H9 (cell line): Measurements from ENCODE around the gene C1orf116. TPM values are rescaled to one million over a fixed set of nuclear protein-coding genes. Genes with fewer than 3 reads are reported as not detected.

Experiments used
- DNase-seq: peaks from one replicate; pipeline ENCODE4 v3.0.0-alpha.2; 2017
- H2AFZ ChIP-seq: one replicate; pipeline ENCODE4 v1.6.1; 2013; ENCODE audit warnings: mild to moderate bottlenecking, low read length, control low read depth, moderate library complexity
- H2AK5ac ChIP-seq: 2 replicates; pipeline ENCODE4 v1.6.1; 2013; ENCODE audit warnings: low read length, control low read depth, mixed read lengths; ENCODE audit not compliant: insufficient read length
- H2BK120ac ChIP-seq: one replicate; pipeline ENCODE4 v1.6.1; 2013; ENCODE audit warnings: low read depth, mild to moderate bottlenecking, low read length, control low read depth, inconsistent platforms; ENCODE audit not compliant: poor library complexity, severe bottlenecking
- H2BK12ac ChIP-seq: 2 replicates; pipeline ENCODE4 v1.6.1; 2013; ENCODE audit warnings: low read length, control low read depth, mixed read lengths, low read depth; ENCODE audit not compliant: insufficient read length
- H2BK15ac ChIP-seq: 2 replicates; pipeline ENCODE4 v1.6.1; 2013; ENCODE audit warnings: low read depth, low read length, control low read depth
- H2BK20ac ChIP-seq: one replicate; pipeline ENCODE4 v1.6.1; 2013; ENCODE audit warnings: low read depth, mild to moderate bottlenecking, low read length, control low read depth, inconsistent platforms; ENCODE audit not compliant: poor library complexity, severe bottlenecking
- H2BK5ac ChIP-seq: 2 replicates; pipeline ENCODE4 v1.6.1; 2013; ENCODE audit warnings: low read length, control low read depth, mixed read lengths; ENCODE audit not compliant: insufficient read length
- H3K14ac ChIP-seq: 2 replicates; pipeline ENCODE4 v1.6.1; 2013; ENCODE audit warnings: low read length, control low read depth; ENCODE audit not compliant: insufficient read depth
- H3K18ac ChIP-seq: 2 replicates; pipeline ENCODE4 v1.6.1; 2013; ENCODE audit warnings: low read depth, mild to moderate bottlenecking, mixed read lengths, low read length, control low read depth; ENCODE audit not compliant: insufficient read length
- H3K23ac ChIP-seq: 2 replicates; pipeline ENCODE4 v1.6.1; 2013; ENCODE audit warnings: low read length, control low read depth, mixed read lengths, low read depth; ENCODE audit not compliant: insufficient read length
- H3K23me2 ChIP-seq: 2 replicates; pipeline ENCODE4 v1.6.1; 2013; ENCODE audit warnings: low read depth, mild to moderate bottlenecking, mixed read lengths, low read length, control low read depth; ENCODE audit not compliant: insufficient read length, poor library complexity, severe bottlenecking
- H3K27ac ChIP-seq: 2 replicates; pipeline ENCODE4 v1.5.1; 2013; ENCODE audit warnings: low read length, control low read depth, mixed read lengths, low read depth; ENCODE audit not compliant: insufficient read length
- H3K27me3 ChIP-seq: 2 replicates; pipeline ENCODE4 v1.6.1; 2013; ENCODE audit warnings: low read length, control low read depth, inconsistent platforms; ENCODE audit not compliant: insufficient read depth
- H3K4ac ChIP-seq: 2 replicates; pipeline ENCODE4 v1.6.1; 2013; ENCODE audit warnings: low read depth, mild to moderate bottlenecking, control low read depth, inconsistent platforms, low read length, moderate library complexity
- H3K4me1 ChIP-seq: 2 replicates; pipeline ENCODE4 v1.6.1; 2013; ENCODE audit warnings: low read length, control low read depth, inconsistent platforms; ENCODE audit not compliant: insufficient read depth
- H3K4me2 ChIP-seq: 2 replicates; pipeline ENCODE4 v1.6.1; 2013; ENCODE audit warnings: low read length, control low read depth, mixed read lengths; ENCODE audit not compliant: insufficient read length, insufficient read depth
- H3K56ac ChIP-seq: 2 replicates; pipeline ENCODE4 v1.6.1; 2013; ENCODE audit warnings: low read depth, mild to moderate bottlenecking, mixed read lengths, low read length, control low read depth; ENCODE audit not compliant: insufficient read length
- H3K79me1 ChIP-seq: 2 replicates; pipeline ENCODE4 v1.6.1; 2013; ENCODE audit warnings: low read depth, mild to moderate bottlenecking, moderate library complexity, low read length, control low read depth, inconsistent platforms; ENCODE audit not compliant: insufficient read depth, poor library complexity, severe bottlenecking
- H3K79me2 ChIP-seq: 2 replicates; pipeline ENCODE4 v1.6.1; 2013; ENCODE audit warnings: low read length, control low read depth, inconsistent platforms; ENCODE audit not compliant: insufficient read depth
- H3K9ac ChIP-seq: 2 replicates; pipeline ENCODE4 v1.6.1; 2013; ENCODE audit warnings: low read length, control low read depth, mixed read lengths; ENCODE audit not compliant: insufficient read length; ENCODE audit errors: extremely low read depth
- H3K9me3 ChIP-seq: one replicate; pipeline ENCODE4 v1.6.1; 2013; ENCODE audit warnings: low read depth, low read length, inconsistent platforms; ENCODE audit not compliant: control insufficient read depth
- H3T11ph ChIP-seq: one replicate; pipeline ENCODE4 v1.6.1; 2013; ENCODE audit warnings: mild to moderate bottlenecking, low read length, control low read depth, inconsistent platforms
- H4K20me1 ChIP-seq: one replicate; pipeline ENCODE4 v1.6.1; 2013; ENCODE audit not compliant: control insufficient read depth, insufficient read length, insufficient read depth
- H4K5ac ChIP-seq: 2 replicates; pipeline ENCODE4 v1.6.1; 2013; ENCODE audit warnings: low read depth, mild to moderate bottlenecking, mixed read lengths, low read length, control low read depth; ENCODE audit not compliant: insufficient read length
- H4K8ac ChIP-seq: replicated peaks from 2 replicates; pipeline ENCODE4 v1.6.1; 2013; ENCODE audit warnings: low read length, control low read depth, mixed read lengths, low read depth; ENCODE audit not compliant: insufficient read length
- H4K91ac ChIP-seq: 2 replicates; pipeline ENCODE4 v1.6.1; 2013; ENCODE audit warnings: low read depth, mild to moderate bottlenecking, moderate library complexity, mixed read lengths, low read length, control low read depth; ENCODE audit not compliant: insufficient read length
- H3K27ac Mint-ChIP-seq, 3 experiments: 2 replicates in 2 of 3; 3 replicates in 1 of 3; pipeline ENCODE4 v1.8.0; 2020 to 2021; ENCODE audit warnings: mixed read lengths in 3 of 3, mild to moderate bottlenecking in 1 of 3, moderate library complexity in 1 of 3
- H3K27me3 Mint-ChIP-seq: 2 replicates; pipeline ENCODE4 v1.8.0; 2021; ENCODE audit warnings: low read depth, mild to moderate bottlenecking, moderate library complexity, mixed read lengths
- H3K36me3 Mint-ChIP-seq, 3 experiments: 2 replicates in 2 of 3; 3 replicates in 1 of 3; pipeline ENCODE4 v1.8.0; 2020 to 2021; ENCODE audit warnings: low read depth in 3 of 3, mixed read lengths in 3 of 3; ENCODE audit not compliant: insufficient read depth in 1 of 3
- H3K4me1 Mint-ChIP-seq, 2 experiments: 2 replicates each; pipeline ENCODE4 v1.8.0; 2020; ENCODE audit warnings: mixed read lengths in 2 of 2
- H3K4me3 Mint-ChIP-seq, 2 experiments: 2 replicates in 1 of 2; 3 replicates in 1 of 2; pipeline ENCODE4 v1.8.0; 2020 to 2021; ENCODE audit warnings: mild to moderate bottlenecking in 2 of 2, mixed read lengths in 2 of 2, moderate library complexity in 1 of 2
- H3K9me3 Mint-ChIP-seq, 2 experiments: 2 replicates in 1 of 2; 3 replicates in 1 of 2; pipeline ENCODE4 v1.8.0; 2020; ENCODE audit warnings: mild to moderate bottlenecking in 2 of 2, mixed read lengths in 2 of 2, moderate library complexity in 1 of 2
- CTCF ChIP-seq: fragments of 200-600 bp; sonication (generic); conservative IDR thresholded peaks from 3 replicates; pipeline ENCODE4 v1.8.0; 2021; ENCODE audit warnings: antibody characterized with exemption, mild to moderate bottlenecking
- WGBS: extraction: QIAGEN DNeasy Blood & Tissue Kit; methylation state at CpG from one replicate; pipeline ENCODE4 v1.1.7; 2013; ENCODE audit warnings: missing lambda C conversion rate, low lambda C conversion rate, mixed read lengths; ENCODE audit not compliant: insufficient read length; ENCODE audit errors: extremely low coverage; 5-methylcytosine and 5-hydroxymethylcytosine counted together
- long read RNA-seq: library from polyadenylated mRNA; unstranded; transcript quantifications from one replicate; pipeline ENCODE4 v2.0.0, GENCODE V29; 2020
- total RNA-seq: library from RNA; stranded (reverse); gene quantifications from 2 replicates; pipeline ENCODE4 v1.2.1, GENCODE V29; 2021

Gene C1orf116
- total RNA-seq: 0.48 and 0.55 TPM in 2 replicates
- long read RNA-seq, full-length matches to known transcripts: 3 of 4 reads
- long read RNA-seq, partial matches to known transcripts: 0 of 4 reads
- long read RNA-seq, other reads (novel, unspliced or antisense): 1 of 4 reads

GRCh38 chr1:207032528-207033017 lies at the start of gene C1orf116:
Gene C1orf116, minus strand, starts transcription at chr1:207032756. Its CDS starts 5,158 bp downstream, at chr1:207027598.
- Histone ChIP-seq H3K79me1 (no peaks in the 10 kb centered on the region), H3K14ac (no peak within 1 kb of the TSS), H3K27ac (no peak within 1 kb of the TSS), H2AK5ac (no peak within 1 kb of the TSS), H3K4me1 (peaks cover 20% of the 10 kb centered on the region), H4K20me1 (no peaks in the 10 kb centered on the region), H2BK20ac (no peak within 1 kb of the TSS), H3K79me2 (no peaks in the 10 kb centered on the region; the same call in 1 of the 2 replicates), H3K4ac (no peak within 1 kb of the TSS), H4K8ac (no peak within 1 kb of the TSS), H3K23me2 (no peaks in the 10 kb centered on the region), H2BK12ac (no peak within 1 kb of the TSS), H3T11ph (no peak within 1 kb of the TSS), H2BK15ac (no peak within 1 kb of the TSS), H3K9ac (no peak within 1 kb of the TSS), H4K91ac (no peak within 1 kb of the TSS), H3K9me3 (no peaks in the 10 kb centered on the region), H4K5ac (no peak within 1 kb of the TSS), H2AFZ (no peak within 1 kb of the TSS), H3K56ac (no peak within 1 kb of the TSS), H2BK120ac (no peak within 1 kb of the TSS), H2BK5ac (no peak within 1 kb of the TSS), H3K23ac (no peak within 1 kb of the TSS), H3K4me2 (peak within 1 kb of the TSS; percentile 20), H3K27me3 (no peaks in the 10 kb centered on the region), H3K18ac (no peak within 1 kb of the TSS)
- no peak for TF ChIP-seq CTCF
- DNase-seq: peak; percentile 95
- no peaks in the 10 kb centered on the region for H3K27me3 Mint-ChIP-seq
- H3K9me3 Mint-ChIP-seq: no peaks in the 10 kb centered on the region
- H3K4me1 Mint-ChIP-seq: peaks cover 44 to 46% of the 10 kb centered on the region in 2 experiments
- peak within 1 kb of the TSS; percentile 12 to 66; a peak in 3 of 5 replicates for H3K4me3 Mint-ChIP-seq
- no CpG with 5 or more reads among the region's 1 CpG for WGBS
- peak within 1 kb of the TSS; percentile 11 to 80 (median 40); a peak in 5 of 7 replicates for H3K27ac Mint-ChIP-seq
- H3K36me3 Mint-ChIP-seq: no peaks in the 10 kb centered on the region; a peak in 1 of 7 replicates
